Measurements from ENCODE around the gene FGF11. TPM values are rescaled to one million over a fixed set of nuclear protein-coding genes. Genes with fewer than 3 reads are reported as not detected.

The FGF11 gene
- total RNA-seq, 1 donor from 2014 or later, result 11.7 TPM

GRCh38 chr17:7425316-7425715, 14.0 kb upstream of the FGF11 start, which contains the start of gene SPEM2:
Gene SPEM2 (plus strand): TSS chr17:7425616. CDS start chr17:7425689, 73 bp downstream.
- ATAC-seq, result no peak
- DNase-seq (ENCODE audit: missing footprints), result no peak
- intact Hi-C loops (cut with DNase I), result no loop called here

GRCh38 chr17:7425756-7426155, 13.6 kb upstream of the FGF11 start:
- no peak for ATAC-seq
- no peak for DNase-seq (ENCODE audit: missing footprints)
- intact Hi-C loops (cut with DNase I), result no loop called here

GRCh38 chr17:7426203-7426863, 13.0 kb upstream of the FGF11 start:
- ATAC-seq, result no peak
- intact Hi-C loops (cut with DNase I), result no loop called here
- DNase-seq (ENCODE audit: missing footprints), result no peak

GRCh38 chr17:7426896-7427489, 12.3 kb upstream of the FGF11 start:
- no peak for DNase-seq (ENCODE audit: missing footprints)
- ATAC-seq, result no peak
- intact Hi-C loops (cut with DNase I), result no loop called here

- ATAC-seq, result no peak
- no peak for DNase-seq (ENCODE audit: missing footprints)
- intact Hi-C loops (cut with DNase I), result no loop called here
These were observed 11.8 kb upstream of the FGF11 start for GRCh38 chr17:7427549-7427948.

GRCh38 chr17:7428557-7428956, 10.8 kb upstream of the FGF11 start, which contains the start of gene SPEM3:
Gene SPEM3 (plus strand): TSS chr17:7428857. CDS start chr17:7428903, 46 bp downstream.
- no peak for ATAC-seq

GRCh38 chr17:7429722-7430121, 9.6 kb upstream of the FGF11 start:
- no peak for ATAC-seq
- intact Hi-C loops (cut with DNase I), result no loop called here
- no peak for DNase-seq (ENCODE audit: missing footprints)

More at GRCh38 chr17:7428557-7428956, 10.8 kb upstream of the FGF11 start, which contains the start of gene SPEM3:
- intact Hi-C loops (cut with DNase I), result no loop called here
- no peak for DNase-seq (ENCODE audit: missing footprints)

- DNase-seq (ENCODE audit: missing footprints), result no peak
- intact Hi-C loops (cut with DNase I), result no loop called here
- no peak for ATAC-seq
These were observed 8.1 kb upstream of the FGF11 start for GRCh38 chr17:7431231-7431630.

- ATAC-seq (no peak), DNase-seq (ENCODE audit: missing footprints) (no peak)
These were observed 7.0 kb upstream of the FGF11 start for GRCh38 chr17:7432296-7432695.

GRCh38 chr17:7435676-7436555, 3.4 kb upstream of the FGF11 start:
- DNase-seq (ENCODE audit: missing footprints) (peak; percentile 83), ATAC-seq (no peak)
- intact Hi-C loops (cut with DNase I), result loop anchor here (2.0 to 5.0 kb wide), 5 partner anchors 31 to 151 kb away; partner anchors contain the start of genes SENP3, TMEM256 and ZBTB4

More at GRCh38 chr17:7432296-7432695, 7.0 kb upstream of the FGF11 start:
- intact Hi-C loops (cut with DNase I), result no loop called here

- intact Hi-C loops (cut with DNase I), result loop anchor here (2.0 to 5.0 kb wide), 4 partner anchors 42 to 151 kb away; partner anchors contain the start of genes SENP3 and ZBTB4
- peak; percentile 92 for DNase-seq (ENCODE audit: missing footprints)
- peak; percentile 75 for ATAC-seq
These were observed 2.5 kb upstream of the FGF11 start for GRCh38 chr17:7436556-7437368.

GRCh38 chr17:7437369-7437863, 1.9 kb upstream of the FGF11 start:
- no peak for ATAC-seq
- intact Hi-C loops (cut with DNase I), result loop anchor here (2.0 to 5.0 kb wide), 4 partner anchors 41 to 150 kb away; partner anchors contain the start of genes SENP3 and ZBTB4
- no peak for DNase-seq (ENCODE audit: missing footprints)

GRCh38 chr17:7437950-7438614, 1.2 kb upstream of the FGF11 start:
- peak; percentile 29 for ATAC-seq
- DNase-seq (ENCODE audit: missing footprints), result peak; percentile 94
- intact Hi-C loops (cut with DNase I), result loop anchor here (2.0 to 5.0 kb wide), 5 partner anchors 41 to 149 kb away; partner anchors contain the start of genes POLR2A, SENP3 and ZBTB4

- intact Hi-C loops (cut with DNase I), result loop anchor here (2.0 to 5.0 kb wide), 2 partner anchors 46 to 148 kb away; partner anchors contain the start of gene POLR2A
- DNase-seq (ENCODE audit: missing footprints), result no peak
- no peak for ATAC-seq
These were observed 454 bp upstream of the FGF11 start for GRCh38 chr17:7438656-7439460.

- intact Hi-C loops (cut with DNase I), result no loop called here
- DNase-seq (ENCODE audit: missing footprints) (peak; percentile 84), ATAC-seq (peak; percentile 6)
These were observed 961 bp downstream of the FGF11 start for GRCh38 chr17:7440113-7440833.

GRCh38 chr17:7440834-7441195, 1.5 kb downstream of the FGF11 start:
- intact Hi-C loops (cut with DNase I), result no loop called here
- ATAC-seq, result no peak
- DNase-seq (ENCODE audit: missing footprints), result no peak

Data from Right ventricle myocardium inferior (tissue), 1 donor.